ENCODE data around the gene CCNI.
"Not testable (repeated sequence)": the region's sequence is repeated elsewhere in the genome, so short reads cannot be mapped to it uniquely, and the experiment has no call there.

Gene CCNI

GRCh38 chr4:77075869-77076799 is at the start of gene CCNI:
Gene CCNI (minus strand): TSS chr4:77075989. CDS start chr4:77066362, 9,627 bp downstream.
- DNase-seq (ENCODE audit: low read depth), result peak; percentile 96

GRCh38 chr4:77124576-77124975 is 48.8 kb upstream of the CCNI start:
- no peak for DNase-seq (ENCODE audit: low read depth)

- DNase-seq (ENCODE audit: low read depth), result no peak
Measured at GRCh38 chr4:77123411-77123810, 47.6 kb upstream of the CCNI start.

GRCh38 chr4:77122656-77123055 is 46.9 kb upstream of the CCNI start:
- DNase-seq (ENCODE audit: low read depth), result no peak

GRCh38 chr4:77121736-77122240 is 46.0 kb upstream of the CCNI start:
- no peak for DNase-seq (ENCODE audit: low read depth)

- DNase-seq (ENCODE audit: low read depth), result no peak
Measured at GRCh38 chr4:77120886-77121508, 45.2 kb upstream of the CCNI start.

GRCh38 chr4:77117721-77118120 is 41.9 kb upstream of the CCNI start:
- no peak for DNase-seq (ENCODE audit: low read depth)

GRCh38 chr4:77113069-77113468 is 37.3 kb upstream of the CCNI start:
- no peak for DNase-seq (ENCODE audit: low read depth)

- no peak for DNase-seq (ENCODE audit: low read depth)
Measured at GRCh38 chr4:77110730-77111129, 34.9 kb upstream of the CCNI start.

GRCh38 chr4:77104791-77105540 is 29.2 kb upstream of the CCNI start:
- DNase-seq (ENCODE audit: low read depth), result no peak

GRCh38 chr4:77104388-77104787 is 28.6 kb upstream of the CCNI start:
- no peak for DNase-seq (ENCODE audit: low read depth)

- DNase-seq (ENCODE audit: low read depth), result no peak
Measured at GRCh38 chr4:77100234-77100633, 24.4 kb upstream of the CCNI start.

- DNase-seq (ENCODE audit: low read depth), result no peak
Measured at GRCh38 chr4:77097611-77098010, 21.8 kb upstream of the CCNI start.

- no peak for DNase-seq (ENCODE audit: low read depth)
Measured at GRCh38 chr4:77095101-77095821, 19.5 kb upstream of the CCNI start.

- DNase-seq (ENCODE audit: low read depth), result no peak
Measured at GRCh38 chr4:77094496-77094895, 18.7 kb upstream of the CCNI start.

GRCh38 chr4:77093401-77093800 is 17.6 kb upstream of the CCNI start:
- DNase-seq (ENCODE audit: low read depth), result no peak

- no peak for DNase-seq (ENCODE audit: low read depth)
Measured at GRCh38 chr4:77092975-77093374, 17.2 kb upstream of the CCNI start.

- DNase-seq (ENCODE audit: low read depth), result no peak
Measured at GRCh38 chr4:77089866-77090265, 14.1 kb upstream of the CCNI start.

- not testable (repeated sequence) for DNase-seq (ENCODE audit: low read depth)
Measured at GRCh38 chr4:77087027-77087426, 11.2 kb upstream of the CCNI start.

GRCh38 chr4:77084019-77084639 is 8.3 kb upstream of the CCNI start:
- DNase-seq (ENCODE audit: low read depth), result no peak

- no peak for DNase-seq (ENCODE audit: low read depth)
Measured at GRCh38 chr4:77082886-77083608, 7.3 kb upstream of the CCNI start.
